Fibroblast of skin of left quadriceps (primary cell): Measurements from ENCODE around the gene XPNPEP1.

Experiments used
- DNase-seq, 2 experiments: peaks; one replicate each; pipeline ENCODE4 v3.0.0-alpha.2; 2013; ENCODE audit warnings: low read depth in 2 of 2

XPNPEP1 gene

DNA sequence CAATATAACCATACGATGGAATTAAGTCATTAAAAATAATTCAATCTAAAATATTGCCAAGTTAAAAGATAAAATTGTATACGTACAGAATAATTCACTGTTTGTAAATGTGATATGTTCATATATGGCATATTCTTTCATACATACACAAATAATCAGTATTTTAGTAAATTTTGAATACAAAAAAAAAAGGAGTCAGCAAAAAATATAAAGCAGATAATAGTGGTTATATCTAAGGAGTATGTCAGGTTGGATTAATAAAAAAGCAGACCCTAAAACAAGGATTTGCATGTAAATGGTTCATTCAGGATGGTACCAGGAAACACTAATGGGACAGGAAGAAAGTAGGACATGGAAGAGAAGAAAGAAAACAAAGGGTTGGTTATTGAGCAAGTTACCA, 59.5 kb downstream of the XPNPEP1 start:
- no peak for DNase-seq

DNA sequence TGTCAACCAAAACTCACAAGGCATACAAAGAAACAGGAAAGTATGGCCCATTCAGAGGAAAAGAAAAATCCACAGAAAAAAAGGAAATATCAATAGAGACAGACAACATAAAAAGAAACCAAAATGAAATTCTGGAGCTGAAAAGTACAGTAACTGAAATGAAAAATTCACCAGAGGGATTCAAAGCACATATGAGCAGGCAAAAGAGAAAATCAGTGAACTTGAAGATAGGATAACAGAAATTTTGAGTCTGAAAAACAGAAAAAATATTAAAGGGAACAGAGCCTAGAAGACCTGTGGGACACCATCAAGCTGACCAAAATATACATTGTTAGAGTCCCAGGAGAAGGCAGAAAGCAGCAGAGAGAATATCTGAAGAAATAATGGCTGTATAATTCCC, 60.6 kb downstream of the XPNPEP1 start:
- DNase-seq: no peak

GRCh38 chr10:109862041-109862440, 61.3 kb downstream of the XPNPEP1 start:
- DNase-seq: no peak

GRCh38 chr10:109861081-109861480, 62.2 kb downstream of the XPNPEP1 start:
- no peak for DNase-seq

DNA sequence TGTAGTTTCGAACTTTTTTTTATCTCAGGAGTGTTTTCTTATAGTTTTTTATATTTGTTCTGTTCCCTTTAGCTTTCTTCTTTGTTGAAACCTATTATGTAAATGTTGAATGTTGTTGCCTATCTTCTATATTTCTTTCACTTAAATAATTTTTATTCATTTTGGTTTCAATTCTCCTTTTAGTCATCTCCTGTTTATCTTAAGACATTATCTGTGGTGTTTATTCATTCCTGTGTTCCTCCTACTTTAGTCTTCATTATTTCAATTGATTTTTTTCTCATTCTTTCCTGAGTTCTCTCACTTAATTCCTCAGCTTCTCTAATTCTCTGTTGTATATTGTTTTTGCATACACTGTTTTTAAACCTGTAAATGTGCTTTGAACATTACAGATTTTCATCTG, 64.1 kb downstream of the XPNPEP1 start:
- no peak for DNase-seq

DNA sequence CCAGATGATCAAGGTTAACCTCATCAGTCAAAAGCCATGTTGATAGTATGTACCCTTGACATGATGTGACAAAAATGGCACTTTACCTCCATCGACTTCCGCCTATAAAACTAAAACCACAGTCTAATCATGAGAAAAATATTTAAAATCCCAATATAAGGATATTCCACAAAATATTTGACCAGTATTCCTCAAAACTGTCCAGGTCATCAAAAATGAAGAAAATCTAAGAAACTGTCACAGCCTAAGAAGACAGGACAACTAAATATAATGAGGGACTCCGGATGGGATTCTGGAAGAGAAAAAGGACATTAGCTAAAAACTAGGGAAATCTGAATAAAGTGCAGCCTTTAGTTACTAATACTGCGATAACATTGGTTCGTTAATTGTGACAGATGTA, 67.6 kb downstream of the XPNPEP1 start:
- no peak for DNase-seq

GRCh38 chr10:109853921-109854320, 69.4 kb downstream of the XPNPEP1 start:
- peak in 1 of 2 experiments; percentile 0 for DNase-seq

GRCh38 chr10:109852475-109853037, 70.8 kb downstream of the XPNPEP1 start:
- DNase-seq: peak; percentile 29 to 33

DNA sequence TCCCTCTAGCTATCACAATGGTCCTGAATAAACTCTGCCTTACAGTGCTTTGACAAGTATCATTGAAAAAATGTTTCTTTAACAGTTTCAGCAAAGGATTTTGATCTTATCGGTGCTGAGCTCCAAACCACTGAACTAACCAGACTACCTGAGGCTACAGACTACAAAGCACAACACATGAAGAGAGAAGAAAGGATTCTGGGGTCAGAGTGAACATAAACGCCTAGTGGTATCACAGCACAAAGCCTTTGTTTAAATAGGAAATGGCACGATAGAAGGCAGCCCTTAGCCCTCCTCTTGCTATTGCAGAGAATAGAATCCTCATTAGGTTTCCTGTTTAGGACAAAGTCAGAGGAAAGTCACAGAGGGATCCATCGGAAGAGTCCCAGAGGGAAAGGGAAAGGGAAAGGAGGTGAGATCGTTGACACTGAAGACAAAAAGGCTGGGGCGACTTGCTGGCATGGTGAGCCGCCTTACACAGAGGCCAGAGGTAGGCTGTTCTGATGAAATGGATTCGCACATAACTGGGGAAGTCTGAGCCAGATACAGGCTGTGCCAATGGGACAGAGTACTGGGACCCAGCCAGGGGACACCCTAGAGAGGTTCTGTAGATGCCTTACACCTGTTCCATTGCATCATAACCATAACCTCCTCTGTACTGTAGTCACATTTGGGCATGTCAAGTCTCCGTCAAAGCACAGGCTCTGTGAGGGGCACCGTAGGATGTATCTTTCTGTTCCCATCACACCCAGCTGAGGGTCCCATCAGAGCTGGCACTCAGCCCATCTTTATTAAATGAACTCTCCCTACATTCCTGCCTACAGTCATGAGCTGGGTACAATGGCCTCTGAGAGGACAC, 71.5 kb downstream of the XPNPEP1 start:
- no peak for DNase-seq

- no peak for DNase-seq
These were observed 76.5 kb downstream of the XPNPEP1 start for GRCh38 chr10:109846832-109847231.

GRCh38 chr10:109845308-109845707, 78.0 kb downstream of the XPNPEP1 start:
- DNase-seq: no peak

- DNase-seq: no peak
These were observed 84.6 kb downstream of the XPNPEP1 start for GRCh38 chr10:109838592-109839244.

- no peak for DNase-seq
These were observed 85.9 kb downstream of the XPNPEP1 start for GRCh38 chr10:109837384-109837783.

DNA sequence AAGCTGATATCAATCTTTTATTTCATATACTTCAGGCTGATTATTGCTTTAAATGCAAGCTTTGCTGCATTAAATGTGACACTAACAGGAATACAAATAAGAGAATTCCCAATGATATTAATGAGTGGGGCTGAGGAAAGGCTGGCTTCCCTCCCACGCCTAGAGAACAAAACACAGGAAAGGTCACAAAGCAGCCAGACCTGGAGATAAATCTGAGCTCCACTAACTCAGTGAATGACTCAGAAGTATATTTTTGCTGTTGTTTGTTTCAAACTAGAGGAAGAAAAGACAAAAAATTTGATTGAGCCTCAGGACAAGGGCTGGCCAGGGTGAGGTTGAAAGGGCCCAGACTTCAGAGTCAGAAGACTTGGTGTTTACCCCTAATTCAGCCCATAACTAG, 88.1 kb downstream of the XPNPEP1 start:
- DNase-seq: no peak

DNA sequence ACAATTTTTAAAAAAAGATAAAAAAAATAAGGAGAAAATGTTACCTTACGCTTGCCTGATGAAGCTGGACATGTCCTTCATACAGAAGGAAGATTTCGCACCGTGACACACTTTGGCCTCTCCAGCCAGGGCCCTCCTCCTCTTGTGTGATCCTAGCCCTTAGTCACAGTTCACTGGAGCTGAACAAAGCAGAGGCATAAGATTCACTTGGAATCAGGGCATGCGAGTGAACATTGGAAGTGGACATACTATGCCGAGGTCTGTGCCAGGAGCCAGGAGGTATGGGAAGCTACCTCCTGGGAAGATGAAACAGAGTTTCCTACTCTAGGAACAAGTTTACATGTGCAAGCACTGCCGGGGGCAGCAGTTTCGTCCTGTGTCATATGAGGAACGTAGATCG, 91.5 kb downstream of the XPNPEP1 start:
- no peak for DNase-seq

- no peak for DNase-seq
These were observed 99.1 kb downstream of the XPNPEP1 start for GRCh38 chr10:109824206-109824605.

GRCh38 chr10:109823196-109823595, 100.1 kb downstream of the XPNPEP1 start:
- no peak for DNase-seq

- no peak for DNase-seq
These were observed 101.6 kb downstream of the XPNPEP1 start for GRCh38 chr10:109821672-109822071.

DNA sequence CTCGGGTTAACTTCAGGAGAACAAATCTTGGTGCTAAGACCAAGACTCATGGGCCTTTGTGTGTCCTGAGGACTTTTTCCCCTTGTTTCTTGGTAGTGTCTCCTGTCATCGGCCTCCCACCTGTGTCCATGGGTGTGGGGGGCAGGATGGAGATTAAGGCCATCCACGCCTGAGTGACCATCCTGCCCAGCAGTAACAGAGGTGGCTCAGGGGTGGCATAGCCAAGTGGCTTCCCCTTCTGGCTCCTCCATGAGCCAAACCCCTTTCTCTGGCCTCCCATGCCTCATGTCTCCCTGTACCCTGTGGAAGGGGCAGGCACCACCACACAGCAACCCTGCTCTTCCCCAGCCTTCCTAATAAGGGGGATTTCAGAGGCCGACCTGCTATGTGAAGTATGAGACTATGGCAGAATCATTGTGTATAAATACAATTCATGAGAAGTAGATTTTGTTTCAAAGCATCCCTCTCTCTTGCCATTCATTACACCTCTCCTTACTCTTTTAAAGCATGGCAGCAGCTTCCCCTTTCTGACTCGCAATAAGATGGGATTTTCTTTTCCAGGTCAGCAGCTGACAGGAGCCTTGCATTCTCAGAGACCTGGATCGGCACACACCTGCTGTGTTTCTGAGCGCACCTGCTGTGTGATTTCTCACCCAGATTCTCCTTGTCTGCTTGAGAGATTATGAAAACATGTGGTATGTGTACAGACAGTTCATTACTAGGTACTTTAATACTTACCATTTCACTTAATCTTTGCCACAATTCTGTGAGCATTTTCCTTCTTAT, 102.5 kb downstream of the XPNPEP1 start:
- DNase-seq: no peak

- no peak for DNase-seq
These were observed 103.5 kb downstream of the XPNPEP1 start for GRCh38 chr10:109819807-109820206.
